CD14-positive monocyte (primary cell): Measurements from ENCODE around the gene NPAS3. TPM values are rescaled to one million over a fixed set of nuclear protein-coding genes. Genes with fewer than 3 reads are reported as not detected.

Source experiments
- DNase-seq, 3 donors: peaks; one replicate each; pipeline ENCODE4 v3.0.0-alpha.2; 2011 to 2022
- H2AFZ ChIP-seq: 2 replicates; pipeline ENCODE4 v1.6.0; 2012; ENCODE audit warnings: mild to moderate bottlenecking, low read depth, low read length, inconsistent platforms; ENCODE audit not compliant: insufficient read depth, poor library complexity, severe bottlenecking
- H3K27ac ChIP-seq, 2 donors: 1 replicate in 1 of 2; 2 replicates in 1 of 2; pipeline ENCODE4 v1.5.1; 2012 to 2013; ENCODE audit warnings: low read length in 2 of 2, control low read depth in 1 of 2, inconsistent platforms in 1 of 2, low read depth in 1 of 2, mild to moderate bottlenecking in 1 of 2
- H3K27me3 ChIP-seq, 2 donors: one replicate each; pipeline versions ENCODE4 v1.6.0 to v1.6.1; 2011 to 2013; ENCODE audit warnings: low read length in 2 of 2; ENCODE audit not compliant: control insufficient read depth in 2 of 2, insufficient read depth in 2 of 2
- H3K36me3 ChIP-seq, 2 donors: replicated peaks in 1 of 2; 1 replicate in 1 of 2; 2 replicates in 1 of 2; pipeline versions ENCODE4 v1.5.1 to v1.6.1; 2012 to 2013; ENCODE audit warnings: low read length in 2 of 2, control low read depth in 1 of 2, inconsistent platforms in 1 of 2, mild to moderate bottlenecking in 1 of 2; ENCODE audit not compliant: insufficient read depth in 2 of 2, control insufficient read depth in 1 of 2
- H3K4me1 ChIP-seq, 2 donors: 1 replicate in 1 of 2; 2 replicates in 1 of 2; pipeline versions ENCODE4 v1.5.1 to v1.6.1; 2012 to 2013; ENCODE audit warnings: low read length in 2 of 2, control low read depth in 1 of 2, inconsistent platforms in 1 of 2, mild to moderate bottlenecking in 1 of 2, moderate library complexity in 1 of 2; ENCODE audit not compliant: insufficient read depth in 2 of 2, control insufficient read depth in 1 of 2
- H3K4me2 ChIP-seq: replicated peaks from 2 replicates; pipeline ENCODE3; 2012; ENCODE audit warnings: low read length, moderate library complexity, mild to moderate bottlenecking; ENCODE audit not compliant: poor library complexity, severe bottlenecking; ENCODE audit errors: extremely low read depth
- H3K4me3 ChIP-seq, 3 experiments: fragments of 200-600 bp in 1 of 3; sonication (generic) in 1 of 3; replicated peaks in 1 of 3; 1 replicate in 2 of 3; 2 replicates in 1 of 3; pipeline ENCODE4 v1.5.1; 2011 to 2013; ENCODE audit warnings: low read length in 3 of 3, mild to moderate bottlenecking in 3 of 3, control low read depth in 2 of 3, low read depth in 2 of 3, inconsistent platforms in 1 of 3, moderate library complexity in 1 of 3
- H3K79me2 ChIP-seq: 2 replicates; pipeline ENCODE4 v1.6.0; 2012; ENCODE audit warnings: mild to moderate bottlenecking, control low read depth, inconsistent platforms, low read length, moderate library complexity; ENCODE audit not compliant: insufficient read depth
- H3K9ac ChIP-seq: 2 replicates; pipeline ENCODE4 v1.6.0; 2017; ENCODE audit warnings: low read length, mild to moderate bottlenecking; ENCODE audit not compliant: insufficient read depth, poor library complexity, severe bottlenecking
- H3K9me3 ChIP-seq, 2 donors: replicated peaks in 1 of 2; 1 replicate in 1 of 2; 2 replicates in 1 of 2; pipeline versions ENCODE4 v1.5.1 to v1.6.1; 2012 to 2013; ENCODE audit warnings: low read length in 2 of 2, control low read depth in 1 of 2; ENCODE audit not compliant: control insufficient read depth in 1 of 2, insufficient read depth in 1 of 2
- H4K20me1 ChIP-seq: 2 replicates; pipeline ENCODE4 v1.6.0; 2012; ENCODE audit warnings: mild to moderate bottlenecking, low read length, control low read depth, moderate library complexity; ENCODE audit not compliant: insufficient read depth
- H3K27ac Mint-ChIP-seq, 7 donors: one replicate each; pipeline ENCODE4 v1.8.0; 2020; ENCODE audit warnings: mild to moderate bottlenecking in 7 of 7, mixed read lengths in 7 of 7, moderate library complexity in 6 of 7, inconsistent platforms in 2 of 7
- H3K27me3 Mint-ChIP-seq, 3 donors: one replicate each; pipeline ENCODE4 v1.8.0; 2021 to 2022; ENCODE audit warnings: low read depth in 3 of 3, mild to moderate bottlenecking in 3 of 3, mixed read lengths in 3 of 3, moderate library complexity in 3 of 3, inconsistent platforms in 1 of 3
- H3K36me3 Mint-ChIP-seq, 2 donors: one replicate each; pipeline ENCODE4 v1.8.0; 2020; ENCODE audit warnings: mixed read lengths in 2 of 2, inconsistent platforms in 1 of 2, mild to moderate bottlenecking in 1 of 2
- H3K4me1 Mint-ChIP-seq: one replicate; pipeline ENCODE4 v1.8.0; 2020; ENCODE audit warnings: mild to moderate bottlenecking, mixed read lengths
- H3K4me3 Mint-ChIP-seq, 2 donors: one replicate each; pipeline ENCODE4 v1.8.0; 2020; ENCODE audit warnings: mild to moderate bottlenecking in 2 of 2, mixed read lengths in 2 of 2, moderate library complexity in 1 of 2
- H3K9me3 Mint-ChIP-seq, 7 donors: one replicate each; pipeline ENCODE4 v1.8.0; 2020 to 2022; ENCODE audit warnings: mixed read lengths in 7 of 7, mild to moderate bottlenecking in 6 of 7, moderate library complexity in 6 of 7, inconsistent platforms in 2 of 7
- WGBS: methylation state at CpG from one replicate; pipeline ENCODE4 v1.1.5; 2013; ENCODE audit warnings: missing lambda C conversion rate; ENCODE audit not compliant: insufficient coverage; 5-methylcytosine and 5-hydroxymethylcytosine counted together
- intact Hi-C, 2 donors: fragments of 100-400 bp; cut with micrococcal nuclease; formaldehyde crosslinking; loops; one replicate each; pipeline versions ENCODE4 v1.15.0 to v1.15.1; 2023
- polyA plus RNA-seq, 3 donors: library from polyadenylated mRNA; depleted of rRNA in 1 of 3; unstranded in 2 of 3; stranded (reverse) in 1 of 3; fragments of 300-500 nt in 2 of 3; fragments of >200 nt in 1 of 3; fragmentation: Illumina TruSeq in 2 of 3; gene quantifications; 1 replicate in 2 of 3; 2 replicates in 1 of 3; pipeline ENCODE4 v1.2.3, GENCODE V29; 2012 to 2021
- TF ChIP-seq, protein P1 (sequence below): fragments of 200-600 bp; IDR thresholded peaks from one replicate; pipeline ENCODE4 v1.8.0; 2022; ENCODE audit warnings: antibody characterized with exemption, mild to moderate bottlenecking

NPAS3 gene
- polyA plus RNA-seq, 3 donors: not detected

DNA sequence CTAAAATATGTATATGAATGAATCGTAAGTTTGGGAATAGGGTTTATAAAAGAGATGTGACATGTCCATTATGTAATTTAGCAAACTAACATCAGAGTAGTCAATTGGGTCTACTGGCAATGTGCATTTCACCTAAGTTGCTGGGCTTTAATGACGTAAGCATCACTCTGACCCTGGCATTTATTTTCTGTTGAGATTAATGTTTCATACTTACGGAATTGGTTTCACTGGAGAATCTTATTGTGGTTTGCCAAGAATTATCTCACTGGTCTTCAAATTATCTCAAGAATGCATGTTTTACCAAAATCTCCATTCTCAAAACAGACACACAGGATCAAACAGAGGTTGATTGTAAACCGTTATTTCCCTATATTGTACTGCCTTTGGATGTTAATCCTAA lies 437.1 kb downstream of the NPAS3 start:
- intact Hi-C loops: no loop called here
- H3K4me1 ChIP-seq: no peaks in the 10 kb centered on the region
- H3K36me3 ChIP-seq: no peaks in the 10 kb centered on the region
- no peak overlapping the region for H2AFZ ChIP-seq
- H3K9me3 ChIP-seq: no peaks in the 10 kb centered on the region
- H4K20me1 ChIP-seq: no peaks in the 10 kb centered on the region
- Mint-ChIP-seq H3K36me3 (no peaks in the 10 kb centered on the region), H3K9me3 (no peaks in the 10 kb centered on the region), H3K4me3 (no peak overlapping the region), H3K4me1 (no peaks in the 10 kb centered on the region), H3K27ac (no peak overlapping the region), H3K27me3 (no peaks in the 10 kb centered on the region)
- H3K27ac ChIP-seq: no peak overlapping the region
- H3K4me2 ChIP-seq: no peak overlapping the region
- H3K9ac ChIP-seq: no peak overlapping the region
- WGBS: 100% methylated on average over 1 of the region's 4 CpGs
- H3K27me3 ChIP-seq: no peaks in the 10 kb centered on the region
- H3K4me3 ChIP-seq: no peak overlapping the region
- no peaks in the 10 kb centered on the region for H3K79me2 ChIP-seq
- DNase-seq: no peak
- TF ChIP-seq, protein P1, sequence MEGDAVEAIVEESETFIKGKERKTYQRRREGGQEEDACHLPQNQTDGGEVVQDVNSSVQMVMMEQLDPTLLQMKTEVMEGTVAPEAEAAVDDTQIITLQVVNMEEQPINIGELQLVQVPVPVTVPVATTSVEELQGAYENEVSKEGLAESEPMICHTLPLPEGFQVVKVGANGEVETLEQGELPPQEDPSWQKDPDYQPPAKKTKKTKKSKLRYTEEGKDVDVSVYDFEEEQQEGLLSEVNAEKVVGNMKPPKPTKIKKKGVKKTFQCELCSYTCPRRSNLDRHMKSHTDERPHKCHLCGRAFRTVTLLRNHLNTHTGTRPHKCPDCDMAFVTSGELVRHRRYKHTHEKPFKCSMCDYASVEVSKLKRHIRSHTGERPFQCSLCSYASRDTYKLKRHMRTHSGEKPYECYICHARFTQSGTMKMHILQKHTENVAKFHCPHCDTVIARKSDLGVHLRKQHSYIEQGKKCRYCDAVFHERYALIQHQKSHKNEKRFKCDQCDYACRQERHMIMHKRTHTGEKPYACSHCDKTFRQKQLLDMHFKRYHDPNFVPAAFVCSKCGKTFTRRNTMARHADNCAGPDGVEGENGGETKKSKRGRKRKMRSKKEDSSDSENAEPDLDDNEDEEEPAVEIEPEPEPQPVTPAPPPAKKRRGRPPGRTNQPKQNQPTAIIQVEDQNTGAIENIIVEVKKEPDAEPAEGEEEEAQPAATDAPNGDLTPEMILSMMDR: no peak

DNA sequence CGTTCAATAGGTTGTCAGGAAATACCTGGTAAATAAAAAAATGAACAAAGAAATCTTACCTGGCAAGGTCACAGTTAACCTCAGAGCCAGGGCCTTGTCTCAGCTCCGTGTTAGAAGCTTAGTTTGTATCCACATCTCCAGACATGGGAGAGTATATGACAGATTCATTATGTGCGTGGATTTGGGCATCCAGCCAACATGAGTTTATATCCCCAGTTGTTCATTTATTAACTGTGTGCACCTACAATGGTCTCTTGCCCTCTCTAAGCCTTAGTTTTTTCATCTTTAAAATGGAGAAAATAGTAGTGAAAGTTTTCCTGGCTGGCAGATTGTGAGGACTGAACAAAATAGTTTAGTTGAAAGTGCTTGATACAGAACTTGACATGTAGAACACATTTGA lies 437.8 kb downstream of the NPAS3 start:
- Histone ChIP-seq H3K79me2 (no peaks in the 10 kb centered on the region), H3K4me3 (no peak overlapping the region), H3K27me3 (no peaks in the 10 kb centered on the region), H3K4me2 (no peak overlapping the region), H4K20me1 (no peaks in the 10 kb centered on the region), H3K36me3 (no peaks in the 10 kb centered on the region), H2AFZ (no peak overlapping the region), H3K9me3 (no peaks in the 10 kb centered on the region), H3K9ac (no peak overlapping the region), H3K4me1 (no peaks in the 10 kb centered on the region), H3K27ac (no peak overlapping the region)
- 100% methylated on average over 2 of the region's 3 CpGs for WGBS
- H3K27me3 Mint-ChIP-seq: no peaks in the 10 kb centered on the region
- H3K27ac Mint-ChIP-seq: no peak overlapping the region
- H3K9me3 Mint-ChIP-seq: no peaks in the 10 kb centered on the region
- H3K4me1 Mint-ChIP-seq: no peaks in the 10 kb centered on the region
- intact Hi-C loops: no loop called here
- DNase-seq: no peak
- TF ChIP-seq, protein P1: no peak
- H3K4me3 Mint-ChIP-seq: no peak overlapping the region
- H3K36me3 Mint-ChIP-seq: no peaks in the 10 kb centered on the region
